Stimulated activated CD8-positive, alpha-beta memory T cell treated with anti-CD3 and anti-CD28 coated beads, Interleukin-4, amount 100 ng/mL, for 48 hours (primary cell): ENCODE results near the gene UGT1A6.

Experiments
- DNase-seq: peaks from one replicate; pipeline ENCODE4 v3.0.0-alpha.2; 2020

UGT1A6 gene

GRCh38 chr2:233803292-233803911 is 110.7 kb downstream of the UGT1A6 start:
- no peak for DNase-seq

GRCh38 chr2:233803994-233804393 is 111.3 kb downstream of the UGT1A6 start:
- DNase-seq = peak; percentile 14

- peak; percentile 12 for DNase-seq
These were observed 114.7 kb downstream of the UGT1A6 start for GRCh38 chr2:233807215-233807865.

DNA sequence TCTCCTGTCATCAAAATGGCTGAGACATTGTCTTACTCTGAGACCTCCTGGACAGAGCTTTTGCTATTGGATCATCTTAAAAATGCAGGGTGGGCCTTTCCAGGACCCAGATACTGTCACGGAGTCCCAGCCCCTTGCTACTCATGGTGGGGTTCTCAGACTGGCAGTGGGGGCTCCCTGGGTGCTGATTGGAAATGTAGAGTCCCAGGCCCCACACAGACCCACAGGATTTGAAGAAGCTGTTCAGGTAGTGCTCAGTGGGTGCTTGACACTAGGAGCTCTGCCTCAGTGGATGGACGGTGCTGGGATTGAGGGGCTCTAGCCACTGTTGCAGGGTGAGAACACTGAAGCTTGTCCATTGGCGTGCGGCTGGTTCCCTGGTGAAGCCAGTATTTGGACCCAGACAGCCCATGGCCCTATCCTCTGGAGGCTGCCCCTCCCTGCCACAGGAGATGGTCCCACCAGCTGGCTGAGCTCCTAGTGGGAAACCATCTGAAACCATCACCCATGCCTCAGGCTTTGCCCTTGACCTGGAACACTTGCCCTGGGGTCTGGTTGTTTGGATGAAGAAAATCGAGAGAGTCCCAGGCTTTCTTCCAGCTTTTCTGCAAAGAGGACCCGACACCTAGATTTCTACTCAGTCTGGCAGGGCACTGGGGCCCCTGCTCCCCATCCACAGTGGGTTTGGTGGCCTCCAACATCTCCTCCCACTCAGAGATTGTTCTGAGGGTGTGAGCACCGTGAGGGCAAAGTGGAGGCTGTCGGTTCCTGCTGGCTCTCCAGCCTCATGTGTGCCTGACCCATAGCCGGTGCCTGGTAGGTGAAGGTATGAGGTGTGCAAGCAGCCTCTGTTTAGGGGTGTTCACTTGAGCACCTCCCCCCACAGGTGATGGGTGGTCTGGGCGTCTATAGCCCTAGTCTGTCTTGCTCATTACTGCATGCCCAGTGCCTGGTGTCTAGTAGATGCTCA is 115.6 kb downstream of the UGT1A6 start:
- DNase-seq = peak; percentile 14

DNA sequence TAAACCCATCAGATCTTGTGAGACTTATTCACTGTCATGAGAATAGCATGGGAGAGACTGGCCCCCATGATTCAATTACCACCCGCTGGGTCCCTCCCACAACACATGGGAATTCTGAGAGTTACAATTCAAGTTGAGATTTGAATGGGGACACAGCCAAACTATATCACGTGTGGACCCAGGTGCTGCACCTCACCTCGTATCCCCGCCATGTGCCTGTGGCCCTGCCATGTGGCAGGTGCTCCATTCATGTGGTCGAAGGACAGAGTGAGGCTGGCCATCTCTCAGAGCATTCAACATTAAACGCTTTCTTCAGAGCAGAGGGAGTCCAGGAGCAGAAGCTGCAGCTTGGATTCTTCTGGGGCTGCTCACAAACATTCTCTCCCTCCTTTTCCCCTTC is 117.7 kb downstream of the UGT1A6 start:
- DNase-seq = no peak

DNA sequence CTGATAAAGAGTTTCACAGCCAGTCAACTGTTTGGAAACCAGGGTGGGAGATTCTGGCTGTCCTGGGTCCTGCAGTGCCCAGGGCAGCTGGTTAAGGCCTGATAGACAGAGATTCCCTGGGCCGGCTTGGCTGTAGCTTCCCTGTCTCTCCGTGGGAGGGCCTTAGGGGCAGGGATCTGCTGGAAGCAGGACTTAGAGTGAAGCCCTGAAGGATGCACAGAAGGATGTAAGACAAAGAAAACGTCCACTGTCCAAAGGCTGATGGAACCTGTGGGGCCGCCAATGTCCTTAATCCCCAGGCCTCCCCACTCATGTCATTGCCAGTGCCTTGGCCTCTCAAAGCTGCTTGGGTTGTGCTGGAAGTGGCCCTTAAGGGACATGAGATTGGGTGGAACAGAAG is 118.4 kb downstream of the UGT1A6 start:
- peak; percentile 9 for DNase-seq

DNA sequence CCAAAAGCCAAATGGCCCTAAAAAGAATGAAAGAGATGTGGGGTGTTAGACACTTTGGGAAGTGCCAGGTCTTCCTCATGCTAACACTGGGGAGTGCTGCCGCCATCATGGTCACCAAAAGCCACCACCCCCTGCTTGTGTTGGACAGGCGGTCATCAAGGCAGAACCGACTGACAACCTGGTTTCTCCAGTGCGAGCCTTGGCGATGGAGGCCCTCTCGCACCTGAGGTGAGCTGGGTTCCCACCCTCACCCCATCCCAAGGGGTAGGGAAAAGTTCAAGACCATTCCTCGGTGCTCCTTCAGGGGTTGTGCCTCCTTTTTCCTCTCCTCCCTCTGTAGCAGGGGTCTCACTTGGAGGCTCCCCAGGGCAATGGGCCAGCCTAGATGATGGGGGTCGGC is 119.0 kb downstream of the UGT1A6 start:
- DNase-seq = peak; percentile 10

DNA sequence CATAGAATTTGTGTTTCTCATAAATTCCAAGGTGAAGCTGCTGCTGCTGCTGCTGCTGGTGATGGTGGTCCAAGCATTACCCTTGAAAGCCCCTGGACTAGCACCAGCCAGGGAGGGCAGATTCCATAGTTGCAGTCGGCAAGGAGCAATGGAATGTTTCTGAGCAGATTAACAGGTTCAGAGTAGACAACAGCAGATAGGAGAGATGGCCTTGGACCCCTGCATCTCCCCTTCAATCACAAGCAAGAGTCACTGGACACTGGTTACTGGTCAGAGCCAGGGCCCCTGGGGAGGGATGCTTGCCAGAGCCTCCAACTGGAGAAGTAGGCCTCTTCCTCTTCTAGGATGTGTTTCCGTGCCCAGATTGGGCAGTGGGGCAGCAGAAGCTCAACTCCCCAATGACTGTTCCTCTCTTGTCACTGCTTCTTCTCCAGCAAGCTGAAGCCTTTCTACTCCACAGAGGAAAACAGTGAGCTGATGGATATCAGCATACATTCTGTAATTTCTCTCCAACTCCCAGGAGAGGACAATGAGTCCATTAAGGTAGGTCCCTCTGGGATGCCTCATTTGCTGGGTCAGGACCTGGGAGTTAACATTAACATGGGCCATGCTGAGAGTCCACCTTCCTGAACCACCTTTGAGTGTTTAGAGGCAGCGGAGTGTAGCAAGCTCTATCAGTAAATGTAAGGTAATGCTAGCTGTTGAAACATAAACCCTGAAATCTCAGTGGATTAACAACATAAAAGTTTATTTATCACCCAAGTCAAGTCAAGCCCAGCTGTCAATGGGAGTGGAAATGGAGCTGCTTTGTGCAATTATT is 120.8 kb downstream of the UGT1A6 start:
- peak; percentile 3 for DNase-seq

- DNase-seq = peak; percentile 9
These were observed 121.6 kb downstream of the UGT1A6 start for GRCh38 chr2:233814056-233814835.

GRCh38 chr2:233815861-233816260 is 123.2 kb downstream of the UGT1A6 start:
- DNase-seq = no peak

GRCh38 chr2:233816334-233816733 is 123.6 kb downstream of the UGT1A6 start:
- no peak for DNase-seq

DNA sequence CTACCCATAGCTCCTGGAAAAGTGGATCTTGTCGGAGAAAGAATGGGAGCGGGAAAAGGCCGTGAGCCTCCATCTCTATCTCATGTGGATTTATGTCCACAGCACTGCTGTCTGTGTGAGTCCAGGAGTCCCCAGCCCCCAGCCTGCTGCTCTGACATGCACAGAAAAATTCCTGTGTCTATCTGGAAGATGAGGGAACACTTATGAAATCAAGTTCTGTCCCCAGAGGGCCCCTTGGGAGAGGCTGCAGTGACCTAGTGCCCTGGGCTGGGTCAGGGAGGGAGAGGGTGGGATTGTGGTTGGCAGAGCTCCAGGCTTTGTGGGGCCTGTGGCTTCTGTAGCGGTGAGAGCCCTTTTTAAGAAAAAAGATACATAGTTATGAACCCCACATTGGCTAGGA is 124.1 kb downstream of the UGT1A6 start:
- peak; percentile 16 for DNase-seq

DNA sequence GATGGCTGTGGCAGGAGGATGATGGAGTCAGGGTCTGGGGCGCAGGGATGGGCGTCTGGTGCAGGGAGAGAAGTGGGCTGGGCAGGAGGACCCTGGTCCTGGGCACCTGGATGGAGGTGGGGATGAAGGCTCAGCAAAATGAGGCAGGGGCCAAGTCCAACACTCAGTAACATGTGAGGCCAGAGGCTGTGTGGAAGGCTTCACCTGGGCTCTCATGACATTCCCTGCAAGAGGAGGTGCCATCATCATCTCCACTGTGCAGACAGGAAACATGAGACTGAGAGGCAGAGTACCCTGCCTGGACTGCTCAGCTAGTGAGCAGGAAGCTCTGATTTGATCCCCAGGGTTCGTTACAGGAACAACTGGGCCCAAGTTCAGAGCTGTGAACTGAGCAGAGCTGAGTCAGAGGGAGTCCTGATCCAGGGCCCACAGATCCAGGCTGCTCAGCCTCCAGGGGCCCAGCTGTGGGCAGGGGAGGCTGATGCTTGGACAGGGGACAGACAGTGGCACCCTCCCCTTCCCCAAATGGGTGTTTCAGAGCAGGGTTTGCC is 124.7 kb downstream of the UGT1A6 start:
- peak; percentile 8 for DNase-seq

DNA sequence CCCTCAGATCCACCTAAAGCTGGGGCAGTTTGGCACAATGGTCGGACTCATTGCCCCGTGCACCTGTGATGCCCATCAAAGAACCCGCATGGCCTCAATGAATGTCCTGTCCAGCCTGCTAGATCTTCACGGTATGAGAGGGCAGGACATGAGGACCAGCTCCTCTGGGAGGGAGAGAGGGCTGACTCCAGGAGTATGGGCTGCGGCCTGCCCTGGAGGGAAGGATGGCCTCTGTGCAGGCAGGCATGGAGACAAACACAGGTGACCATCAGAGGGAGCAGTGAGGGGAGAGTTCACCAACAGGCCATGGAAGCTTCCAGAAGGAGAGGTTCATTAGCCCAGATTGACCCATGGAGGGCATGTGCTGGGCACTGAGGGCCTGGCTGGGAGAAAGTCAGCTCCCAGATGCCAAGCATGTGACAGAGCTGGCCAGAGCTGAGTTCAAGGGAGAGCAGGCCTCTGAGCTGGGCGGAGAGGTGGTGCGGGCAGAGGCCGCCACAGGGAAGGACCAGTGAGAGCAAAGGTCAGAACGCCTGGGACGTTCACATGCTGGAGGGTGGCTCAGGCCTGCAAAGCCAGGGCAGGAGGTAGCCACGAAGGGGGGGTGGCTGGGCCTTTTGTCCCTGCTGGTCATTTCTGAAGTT is 125.4 kb downstream of the UGT1A6 start:
- peak; percentile 11 for DNase-seq

DNA sequence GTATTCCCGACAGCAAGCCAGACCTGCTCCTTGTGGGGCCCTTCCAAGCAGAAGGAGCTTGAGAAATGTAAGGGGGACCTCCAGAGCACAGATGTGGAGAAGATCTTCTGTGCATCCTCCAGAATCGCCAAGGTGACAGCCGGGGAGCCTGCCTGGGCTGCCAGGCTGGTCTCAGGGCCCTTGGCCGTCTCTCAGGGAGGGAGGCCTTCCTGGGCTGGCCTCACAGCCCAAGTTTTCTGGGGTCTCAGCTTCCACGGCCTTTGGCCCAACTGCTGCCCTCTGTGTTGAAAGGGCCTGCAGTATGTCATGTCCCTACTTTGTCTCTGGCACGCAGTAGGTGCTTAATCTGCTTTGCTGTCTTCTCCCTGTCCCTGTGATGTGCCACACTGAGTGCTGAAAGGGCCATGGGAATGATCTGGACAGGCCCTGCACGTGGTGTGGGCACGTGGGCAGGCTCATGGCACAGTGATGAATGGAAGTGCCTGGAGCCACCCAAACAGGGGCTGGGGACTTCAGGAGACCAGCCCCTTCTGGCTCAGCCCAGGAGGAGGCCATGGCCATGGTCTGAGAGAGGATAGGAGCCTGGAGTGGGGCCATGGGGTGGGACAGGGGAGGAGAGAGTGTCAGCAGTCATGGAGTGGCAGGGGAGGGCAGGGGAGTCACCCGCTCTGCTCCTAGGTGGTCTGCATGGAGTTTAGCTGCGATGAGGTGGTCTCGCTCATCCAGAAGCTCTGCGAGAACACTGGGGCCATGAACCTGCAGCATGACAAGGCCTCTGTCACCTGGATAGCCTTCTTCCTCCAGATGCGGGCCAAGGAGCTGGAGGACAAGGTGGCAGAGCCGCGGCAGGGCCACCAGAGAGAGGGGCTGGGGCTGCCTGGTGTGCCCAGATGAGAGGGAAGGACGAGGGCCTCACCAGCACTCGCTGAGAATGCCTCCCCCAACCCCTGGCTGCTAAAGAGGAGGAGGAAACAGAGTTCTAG is 126.2 kb downstream of the UGT1A6 start:
- peak; percentile 9 for DNase-seq

- peak; percentile 10 for DNase-seq
These were observed 127.4 kb downstream of the UGT1A6 start for GRCh38 chr2:233819884-233820773.

DNA sequence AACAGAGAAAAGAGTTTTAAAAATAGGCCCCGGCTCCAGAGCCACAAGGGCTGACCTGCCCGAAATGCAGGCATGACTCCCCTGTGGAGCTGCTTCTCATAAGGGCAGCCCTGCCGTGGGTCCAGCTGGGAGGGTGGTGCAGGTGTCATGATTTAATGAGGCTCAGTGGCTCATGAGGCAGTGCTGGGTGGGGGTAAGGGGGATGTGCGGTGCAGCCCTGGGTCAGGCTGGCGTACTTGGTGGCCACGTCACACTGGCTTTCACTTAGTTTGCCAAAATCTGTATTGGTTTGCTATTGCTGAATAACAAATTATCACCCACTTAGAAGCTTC is 128.1 kb downstream of the UGT1A6 start:
- no peak for DNase-seq

- DNase-seq = peak; percentile 10
These were observed 128.5 kb downstream of the UGT1A6 start for GRCh38 chr2:233821196-233821595.

GRCh38 chr2:233821709-233822100 is 129.0 kb downstream of the UGT1A6 start:
- DNase-seq = no peak
